SK-N-DZ (cell line): ENCODE data around the gene FBXO10.
"Not testable (repeated sequence)": the region's sequence is repeated elsewhere in the genome, so short reads cannot be mapped to it uniquely, and the experiment has no call there.

Experiments used
- DNase-seq: peaks from one replicate; pipeline ENCODE4 v3.0.0-alpha.2; 2015; ENCODE audit warnings: low spot score

FBXO10 gene

GRCh38 chr9:37550781-37551180 is 25.4 kb downstream of the FBXO10 start:
- DNase-seq: no peak

GRCh38 chr9:37549527-37549926 is 26.7 kb downstream of the FBXO10 start:
- no peak for DNase-seq

- no peak for DNase-seq
These were observed 28.8 kb downstream of the FBXO10 start for GRCh38 chr9:37547328-37547878.

GRCh38 chr9:37543468-37543867 is 32.7 kb downstream of the FBXO10 start:
- no peak for DNase-seq

- no peak for DNase-seq
These were observed 33.3 kb downstream of the FBXO10 start for GRCh38 chr9:37542895-37543294.

GRCh38 chr9:37542488-37542887 is 33.7 kb downstream of the FBXO10 start:
- DNase-seq: no peak

- no peak for DNase-seq
These were observed 34.7 kb downstream of the FBXO10 start for GRCh38 chr9:37541465-37541864.

- DNase-seq: no peak
These were observed 35.5 kb downstream of the FBXO10 start for GRCh38 chr9:37540634-37541033.

GRCh38 chr9:37539634-37540033 is 36.5 kb downstream of the FBXO10 start:
- no peak for DNase-seq

GRCh38 chr9:37538099-37538498 is 38.1 kb downstream of the FBXO10 start:
- DNase-seq: no peak

- no peak for DNase-seq
These were observed 41.3 kb downstream of the FBXO10 start for GRCh38 chr9:37534901-37535300.

- DNase-seq: no peak
These were observed 41.8 kb downstream of the FBXO10 start for GRCh38 chr9:37534412-37534811.

GRCh38 chr9:37531699-37532098 is 44.5 kb downstream of the FBXO10 start:
- no peak for DNase-seq

GRCh38 chr9:37528652-37529471 is 47.3 kb downstream of the FBXO10 start:
- no peak for DNase-seq

- DNase-seq: no peak
These were observed 52.3 kb downstream of the FBXO10 start for GRCh38 chr9:37523916-37524315.

GRCh38 chr9:37522971-37523370 is 53.2 kb downstream of the FBXO10 start:
- DNase-seq: no peak

- DNase-seq: no peak
These were observed 55.1 kb downstream of the FBXO10 start for GRCh38 chr9:37521111-37521510.

GRCh38 chr9:37520641-37521040 is 55.5 kb downstream of the FBXO10 start:
- no peak for DNase-seq

- no peak for DNase-seq
These were observed 58.3 kb downstream of the FBXO10 start for GRCh38 chr9:37517923-37518322.

GRCh38 chr9:37515620-37516258 is 60.4 kb downstream of the FBXO10 start:
- no peak for DNase-seq

- DNase-seq: no peak
These were observed 61.2 kb downstream of the FBXO10 start for GRCh38 chr9:37514999-37515398.

- not testable (repeated sequence) for DNase-seq
These were observed 61.8 kb downstream of the FBXO10 start for GRCh38 chr9:37514415-37514814.

- no peak for DNase-seq
These were observed 63.7 kb downstream of the FBXO10 start for GRCh38 chr9:37512437-37512836.
